ENCODE data around the gene TACSTD2. TPM values are rescaled to one million over a fixed set of nuclear protein-coding genes. Genes with fewer than 3 reads are reported as not detected.

The TACSTD2 gene
- total RNA-seq, 1 experiment from 2014 or later, result 0.28 TPM

DNA sequence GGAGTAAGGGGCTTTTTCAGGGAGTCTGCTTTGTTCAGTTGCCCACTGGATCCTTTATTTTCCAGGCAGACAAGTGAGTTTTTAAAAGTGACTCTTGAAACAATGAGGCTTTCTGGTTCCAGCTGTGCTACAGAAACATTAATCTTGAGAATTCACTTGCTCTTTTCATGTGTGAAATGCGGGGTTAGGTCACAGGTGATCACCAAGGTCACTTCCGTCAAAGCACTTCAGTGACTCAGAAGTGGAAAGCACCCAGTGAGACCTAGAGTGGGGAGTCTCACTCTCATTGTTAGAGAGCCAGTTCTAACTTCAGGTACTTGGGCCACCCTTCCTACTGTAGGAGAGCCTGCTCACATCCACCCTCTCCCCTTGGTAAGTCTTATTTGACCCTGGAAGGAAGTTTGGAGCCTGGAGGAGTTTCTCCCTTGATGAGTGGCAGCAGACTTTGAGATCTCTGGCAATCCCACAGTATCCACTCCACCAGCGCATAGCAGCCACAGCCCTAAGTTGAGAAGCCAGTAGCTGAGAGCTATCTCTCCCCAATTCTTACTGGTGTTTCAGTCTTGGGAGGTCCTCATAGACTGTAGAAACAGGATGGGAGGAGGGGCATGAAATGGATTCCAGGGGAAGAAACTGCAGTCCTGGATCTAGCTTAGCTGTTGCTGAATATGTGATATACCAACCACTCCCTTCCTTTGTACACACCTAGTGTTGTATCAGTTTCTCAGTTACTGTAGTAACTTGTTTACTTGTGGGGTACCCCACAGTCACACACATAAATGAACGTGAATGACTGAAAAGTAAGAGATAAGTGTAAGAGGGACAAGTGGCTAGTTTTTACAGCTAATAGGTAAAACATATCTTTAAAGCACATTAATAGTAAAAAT is 3.1 kb downstream of the TACSTD2 start:
- ATAC-seq, result no peak
- Histone ChIP-seq H3K9me3 (ENCODE audit: control insufficient read depth, insufficient read depth, low read depth, low read length) (no peaks in the 10 kb centered on the region), H3K27ac (ENCODE audit: low read length) (no peak overlapping the region), H3K4me3 (ENCODE audit: low read depth in 2 of 2, low read length in 2 of 2) (no peak overlapping the region), H3K36me3 (ENCODE audit: control insufficient read depth, insufficient read depth, low read length) (no peaks in the 10 kb centered on the region), H3K4me1 (ENCODE audit: control insufficient read depth, insufficient read depth, low read length) (no peaks in the 10 kb centered on the region), H3K27me3 (ENCODE audit: control insufficient read depth, insufficient read depth, low read length) (peaks cover 56% of the 10 kb centered on the region)
- in situ Hi-C loops (cut with HindIII; ENCODE audit: low pct_unique_long_range_greater_than_20kb, low sequenced_read_pairs), result no loop called here
- CTCF ChIA-PET, result interaction anchor here (1.5 kb wide), 1 partner anchor 27 kb away, joined by 4 read pairs; the partner anchor contains the start of gene OMA1
- no peak for DNase-seq (ENCODE audit: low read depth, low spot score)
- TF ChIP-seq, protein P1, sequence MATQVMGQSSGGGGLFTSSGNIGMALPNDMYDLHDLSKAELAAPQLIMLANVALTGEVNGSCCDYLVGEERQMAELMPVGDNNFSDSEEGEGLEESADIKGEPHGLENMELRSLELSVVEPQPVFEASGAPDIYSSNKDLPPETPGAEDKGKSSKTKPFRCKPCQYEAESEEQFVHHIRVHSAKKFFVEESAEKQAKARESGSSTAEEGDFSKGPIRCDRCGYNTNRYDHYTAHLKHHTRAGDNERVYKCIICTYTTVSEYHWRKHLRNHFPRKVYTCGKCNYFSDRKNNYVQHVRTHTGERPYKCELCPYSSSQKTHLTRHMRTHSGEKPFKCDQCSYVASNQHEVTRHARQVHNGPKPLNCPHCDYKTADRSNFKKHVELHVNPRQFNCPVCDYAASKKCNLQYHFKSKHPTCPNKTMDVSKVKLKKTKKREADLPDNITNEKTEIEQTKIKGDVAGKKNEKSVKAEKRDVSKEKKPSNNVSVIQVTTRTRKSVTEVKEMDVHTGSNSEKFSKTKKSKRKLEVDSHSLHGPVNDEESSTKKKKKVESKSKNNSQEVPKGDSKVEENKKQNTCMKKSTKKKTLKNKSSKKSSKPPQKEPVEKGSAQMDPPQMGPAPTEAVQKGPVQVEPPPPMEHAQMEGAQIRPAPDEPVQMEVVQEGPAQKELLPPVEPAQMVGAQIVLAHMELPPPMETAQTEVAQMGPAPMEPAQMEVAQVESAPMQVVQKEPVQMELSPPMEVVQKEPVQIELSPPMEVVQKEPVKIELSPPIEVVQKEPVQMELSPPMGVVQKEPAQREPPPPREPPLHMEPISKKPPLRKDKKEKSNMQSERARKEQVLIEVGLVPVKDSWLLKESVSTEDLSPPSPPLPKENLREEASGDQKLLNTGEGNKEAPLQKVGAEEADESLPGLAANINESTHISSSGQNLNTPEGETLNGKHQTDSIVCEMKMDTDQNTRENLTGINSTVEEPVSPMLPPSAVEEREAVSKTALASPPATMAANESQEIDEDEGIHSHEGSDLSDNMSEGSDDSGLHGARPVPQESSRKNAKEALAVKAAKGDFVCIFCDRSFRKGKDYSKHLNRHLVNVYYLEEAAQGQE (IDR thresholded peaks at IDR 0.05; ENCODE audit: insufficient read depth in 1 of 2, low read depth in 2 of 2, low read length in 1 of 2), result no peak
- TF ChIP-seq SIN3A (IDR thresholded peaks at IDR 0.05; ENCODE audit: borderline replicate concordance, insufficient read depth, low read depth, low read length) (no peak), POLR2AphosphoS5 (IDR thresholded peaks at IDR 0.05; ENCODE audit: low read depth, low read length) (no peak), TCF7L2 (IDR thresholded peaks at IDR 0.05; ENCODE audit: low read depth, low read length) (no peak)
- TF ChIP-seq, protein P2, sequence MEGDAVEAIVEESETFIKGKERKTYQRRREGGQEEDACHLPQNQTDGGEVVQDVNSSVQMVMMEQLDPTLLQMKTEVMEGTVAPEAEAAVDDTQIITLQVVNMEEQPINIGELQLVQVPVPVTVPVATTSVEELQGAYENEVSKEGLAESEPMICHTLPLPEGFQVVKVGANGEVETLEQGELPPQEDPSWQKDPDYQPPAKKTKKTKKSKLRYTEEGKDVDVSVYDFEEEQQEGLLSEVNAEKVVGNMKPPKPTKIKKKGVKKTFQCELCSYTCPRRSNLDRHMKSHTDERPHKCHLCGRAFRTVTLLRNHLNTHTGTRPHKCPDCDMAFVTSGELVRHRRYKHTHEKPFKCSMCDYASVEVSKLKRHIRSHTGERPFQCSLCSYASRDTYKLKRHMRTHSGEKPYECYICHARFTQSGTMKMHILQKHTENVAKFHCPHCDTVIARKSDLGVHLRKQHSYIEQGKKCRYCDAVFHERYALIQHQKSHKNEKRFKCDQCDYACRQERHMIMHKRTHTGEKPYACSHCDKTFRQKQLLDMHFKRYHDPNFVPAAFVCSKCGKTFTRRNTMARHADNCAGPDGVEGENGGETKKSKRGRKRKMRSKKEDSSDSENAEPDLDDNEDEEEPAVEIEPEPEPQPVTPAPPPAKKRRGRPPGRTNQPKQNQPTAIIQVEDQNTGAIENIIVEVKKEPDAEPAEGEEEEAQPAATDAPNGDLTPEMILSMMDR (IDR thresholded peaks at IDR 0.05), result no peak
- no TSS peak for BruUV-seq (replicated peaks)
- POLR2A ChIA-PET, result no interaction called here
- intact Hi-C loops (cut with micrococcal nuclease; ENCODE audit: unreplicated experiment), result no loop called here

DNA sequence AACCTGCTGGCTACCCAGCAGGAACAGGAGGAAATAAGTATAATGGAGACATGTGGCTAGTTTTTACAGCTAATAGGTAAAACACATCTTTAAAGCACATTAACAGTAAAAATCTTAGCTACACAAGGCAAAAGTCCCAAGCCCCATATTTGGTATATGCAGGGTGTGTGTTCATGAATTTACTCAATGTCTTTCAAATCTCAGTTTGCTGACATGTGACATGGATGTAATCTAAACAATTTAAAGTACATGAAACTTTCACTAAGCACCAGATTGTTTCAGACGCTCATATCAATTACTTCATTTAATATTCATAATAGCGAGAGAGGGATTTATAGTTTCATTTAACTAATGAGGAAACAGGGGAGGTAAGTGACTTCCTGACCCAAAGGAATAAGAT is 3.9 kb downstream of the TACSTD2 start:
- ATAC-seq, result no peak
- Histone ChIP-seq H3K27me3 (ENCODE audit: control insufficient read depth, insufficient read depth, low read length) (peaks cover 54% of the 10 kb centered on the region), H3K4me1 (ENCODE audit: control insufficient read depth, insufficient read depth, low read length) (no peaks in the 10 kb centered on the region), H3K27ac (ENCODE audit: low read length) (no peak overlapping the region), H3K36me3 (ENCODE audit: control insufficient read depth, insufficient read depth, low read length) (no peaks in the 10 kb centered on the region), H3K9me3 (ENCODE audit: control insufficient read depth, insufficient read depth, low read depth, low read length) (no peaks in the 10 kb centered on the region), H3K4me3 (ENCODE audit: low read depth in 2 of 2, low read length in 2 of 2) (no peak overlapping the region)
- no peak for DNase-seq (ENCODE audit: low read depth, low spot score)
- in situ Hi-C loops (cut with HindIII; ENCODE audit: low pct_unique_long_range_greater_than_20kb, low sequenced_read_pairs), result no loop called here
- intact Hi-C loops (cut with micrococcal nuclease; ENCODE audit: unreplicated experiment), result no loop called here
- TF ChIP-seq POLR2AphosphoS5 (IDR thresholded peaks at IDR 0.05; ENCODE audit: low read depth, low read length), result no peak
- TF ChIP-seq, protein P2 (IDR thresholded peaks at IDR 0.05), result no peak
- TF ChIP-seq, protein P1 (IDR thresholded peaks at IDR 0.05; ENCODE audit: insufficient read depth in 1 of 2, low read depth in 2 of 2, low read length in 1 of 2), result no peak
- no peak for TF ChIP-seq SIN3A (IDR thresholded peaks at IDR 0.05; ENCODE audit: borderline replicate concordance, insufficient read depth, low read depth, low read length)
- TF ChIP-seq TCF7L2 (IDR thresholded peaks at IDR 0.05; ENCODE audit: low read depth, low read length), result no peak
- BruUV-seq (replicated peaks), result no TSS peak
- CTCF ChIA-PET, result no interaction called here
- POLR2A ChIA-PET, result no interaction called here

Data from Panc1 (cell line).